ENCODE results near the gene PNPLA3. TPM values are rescaled to one million over a fixed set of nuclear protein-coding genes. Genes with fewer than 3 reads are reported as not detected.

PNPLA3 gene
- total RNA-seq, 1 experiment from 2014 or later, result 4.9 TPM

GRCh38 chr22:43887391-43887790 is 36.2 kb upstream of the PNPLA3 start:
- Histone ChIP-seq H3K4me3 (ENCODE audit: low read depth in 2 of 2, low read length in 2 of 2) (no peak overlapping the region), H3K9me3 (ENCODE audit: control insufficient read depth, insufficient read depth, low read depth, low read length) (no peaks in the 10 kb centered on the region), H3K4me1 (ENCODE audit: control insufficient read depth, insufficient read depth, low read length) (no peaks in the 10 kb centered on the region), H3K27ac (ENCODE audit: low read length) (no peak overlapping the region), H3K27me3 (ENCODE audit: control insufficient read depth, insufficient read depth, low read length) (no peaks in the 10 kb centered on the region; the same call in 1 of the 2 replicates), H3K36me3 (ENCODE audit: control insufficient read depth, insufficient read depth, low read length) (no peaks in the 10 kb centered on the region)
- no TSS peak for BruUV-seq (replicated peaks)
- no peak for ATAC-seq
- no peak for DNase-seq (ENCODE audit: low read depth, low spot score)
- in situ Hi-C loops (cut with HindIII; ENCODE audit: low pct_unique_long_range_greater_than_20kb, low sequenced_read_pairs) (no loop called here), intact Hi-C loops (cut with micrococcal nuclease; ENCODE audit: unreplicated experiment) (no loop called here)
- POLR2A ChIA-PET, result interaction anchor here (0.6 kb wide), 1 partner anchor 748 kb away, joined by 6 read pairs; no protein-coding TSS in a partner anchor
- TF ChIP-seq REST (IDR thresholded peaks at IDR 0.05; ENCODE audit: insufficient read depth in 1 of 2, low read depth in 2 of 2, low read length in 1 of 2) (no peak), CTCF (IDR thresholded peaks at IDR 0.05) (no peak), SIN3A (IDR thresholded peaks at IDR 0.05; ENCODE audit: borderline replicate concordance, insufficient read depth, low read depth, low read length) (no peak), TCF7L2 (IDR thresholded peaks at IDR 0.05; ENCODE audit: low read depth, low read length) (no peak), POLR2AphosphoS5 (IDR thresholded peaks at IDR 0.05; ENCODE audit: low read depth, low read length) (no peak)
- CTCF ChIA-PET, result interaction anchor here (0.7 kb wide), 1 partner anchor 700 kb away, joined by 3 read pairs; no protein-coding TSS in a partner anchor

- H3K27me3 ChIP-seq (ENCODE audit: control insufficient read depth, insufficient read depth, low read length), result no peaks in the 10 kb centered on the region; the same call in 1 of the 2 replicates
- CTCF ChIA-PET, result interaction anchor here (0.5 kb wide), 1 partner anchor 89 kb away, joined by 7 read pairs; no protein-coding TSS in a partner anchor
- intact Hi-C loops (cut with micrococcal nuclease; ENCODE audit: unreplicated experiment), result no loop called here
- no peak overlapping the region for H3K27ac ChIP-seq (ENCODE audit: low read length)
- no peaks in the 10 kb centered on the region for H3K9me3 ChIP-seq (ENCODE audit: control insufficient read depth, insufficient read depth, low read depth, low read length)
- ATAC-seq, result no peak
- TF ChIP-seq POLR2AphosphoS5 (IDR thresholded peaks at IDR 0.05; ENCODE audit: low read depth, low read length) (no peak), CTCF (IDR thresholded peaks at IDR 0.05) (no peak), SIN3A (IDR thresholded peaks at IDR 0.05; ENCODE audit: borderline replicate concordance, insufficient read depth, low read depth, low read length) (no peak), REST (IDR thresholded peaks at IDR 0.05; ENCODE audit: insufficient read depth in 1 of 2, low read depth in 2 of 2, low read length in 1 of 2) (no peak), TCF7L2 (IDR thresholded peaks at IDR 0.05; ENCODE audit: low read depth, low read length) (no peak)
- BruUV-seq (replicated peaks), result no TSS peak
- POLR2A ChIA-PET, result no interaction called here
- H3K36me3 ChIP-seq (ENCODE audit: control insufficient read depth, insufficient read depth, low read length), result no peaks in the 10 kb centered on the region
- H3K4me1 ChIP-seq (ENCODE audit: control insufficient read depth, insufficient read depth, low read length), result no peaks in the 10 kb centered on the region
- no peak for DNase-seq (ENCODE audit: low read depth, low spot score)
- in situ Hi-C loops (cut with HindIII; ENCODE audit: low pct_unique_long_range_greater_than_20kb, low sequenced_read_pairs), result no loop called here
- H3K4me3 ChIP-seq (ENCODE audit: low read depth in 2 of 2, low read length in 2 of 2), result no peak overlapping the region
Measured at GRCh38 chr22:43888740-43889139, 34.9 kb upstream of the PNPLA3 start.

Measured in Panc1 (cell line).